Measurements from ENCODE around the gene SHISA4. TPM values are rescaled to one million over a fixed set of nuclear protein-coding genes. Genes with fewer than 3 reads are reported as not detected.

Gene SHISA4
- polyA plus RNA-seq, 3 donors = 1.5 to 3.1 (median 2.3) TPM

DNA sequence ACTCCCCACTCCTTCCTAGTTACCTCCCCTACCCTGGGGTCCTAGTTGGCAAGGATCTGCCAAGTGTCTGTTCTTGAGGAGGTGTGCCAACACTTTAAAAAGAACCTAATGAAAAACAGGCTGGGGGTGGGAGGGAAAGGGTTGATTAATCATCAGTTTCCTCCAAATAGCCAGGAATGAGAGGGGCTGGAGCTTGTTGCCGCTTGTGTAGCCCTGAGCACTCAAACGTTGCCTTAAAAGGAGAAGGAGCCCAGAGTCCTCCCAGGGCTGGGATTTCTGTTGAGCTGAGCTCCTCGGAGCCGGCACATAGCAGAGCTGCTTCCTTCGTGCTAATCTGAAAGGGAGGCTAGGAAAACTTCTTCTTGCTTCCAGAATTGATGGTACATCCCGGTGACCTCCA lies 15.9 kb downstream of the SHISA4 start:
- no peak overlapping the region for H3K27ac Mint-ChIP-seq
- no peak overlapping the region for H3K4me2 ChIP-seq (replicated peaks; ENCODE audit: extremely low read depth, low read length, poor library complexity, severe bottlenecking)
- no peaks in the 10 kb centered on the region for H3K9me3 ChIP-seq (replicated peaks in 1 of 2; ENCODE audit: control insufficient read depth in 1 of 2, insufficient read depth in 1 of 2, low read length in 2 of 2)
- WGBS (ENCODE audit: insufficient coverage) = 91% methylated on average over 5 of the region's 6 CpGs
- no peaks in the 10 kb centered on the region for H3K4me1 ChIP-seq (ENCODE audit: control insufficient read depth in 1 of 2, insufficient read depth in 2 of 2, low read length in 2 of 2)
- H3K79me2 ChIP-seq (ENCODE audit: insufficient read depth, low read length) = no peaks in the 10 kb centered on the region
- no peaks in the 10 kb centered on the region for H4K20me1 ChIP-seq (ENCODE audit: insufficient read depth, low read length)
- H3K27ac ChIP-seq (ENCODE audit: low read depth in 1 of 2, low read length in 2 of 2) = no peak overlapping the region
- H3K4me1 Mint-ChIP-seq = no peaks in the 10 kb centered on the region
- no peak overlapping the region for H3K4me3 ChIP-seq (replicated peaks in 1 of 3; ENCODE audit: low read depth in 2 of 3, low read length in 3 of 3)
- TF ChIP-seq, protein P1, sequence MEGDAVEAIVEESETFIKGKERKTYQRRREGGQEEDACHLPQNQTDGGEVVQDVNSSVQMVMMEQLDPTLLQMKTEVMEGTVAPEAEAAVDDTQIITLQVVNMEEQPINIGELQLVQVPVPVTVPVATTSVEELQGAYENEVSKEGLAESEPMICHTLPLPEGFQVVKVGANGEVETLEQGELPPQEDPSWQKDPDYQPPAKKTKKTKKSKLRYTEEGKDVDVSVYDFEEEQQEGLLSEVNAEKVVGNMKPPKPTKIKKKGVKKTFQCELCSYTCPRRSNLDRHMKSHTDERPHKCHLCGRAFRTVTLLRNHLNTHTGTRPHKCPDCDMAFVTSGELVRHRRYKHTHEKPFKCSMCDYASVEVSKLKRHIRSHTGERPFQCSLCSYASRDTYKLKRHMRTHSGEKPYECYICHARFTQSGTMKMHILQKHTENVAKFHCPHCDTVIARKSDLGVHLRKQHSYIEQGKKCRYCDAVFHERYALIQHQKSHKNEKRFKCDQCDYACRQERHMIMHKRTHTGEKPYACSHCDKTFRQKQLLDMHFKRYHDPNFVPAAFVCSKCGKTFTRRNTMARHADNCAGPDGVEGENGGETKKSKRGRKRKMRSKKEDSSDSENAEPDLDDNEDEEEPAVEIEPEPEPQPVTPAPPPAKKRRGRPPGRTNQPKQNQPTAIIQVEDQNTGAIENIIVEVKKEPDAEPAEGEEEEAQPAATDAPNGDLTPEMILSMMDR (IDR thresholded peaks at IDR 0.05) = no peak
- H2AFZ ChIP-seq (ENCODE audit: insufficient read depth, low read depth, low read length, poor library complexity, severe bottlenecking) = no peak overlapping the region
- H3K27me3 Mint-ChIP-seq (ENCODE audit: low read depth in 3 of 3) = peaks cover 3 to 5% (median 3%) of the 10 kb centered on the region in 3 donors
- no peak overlapping the region for H3K4me3 Mint-ChIP-seq
- H3K36me3 Mint-ChIP-seq = no peaks in the 10 kb centered on the region
- H3K36me3 ChIP-seq (replicated peaks in 1 of 2; ENCODE audit: control insufficient read depth in 1 of 2, insufficient read depth in 2 of 2, low read length in 2 of 2) = no peaks in the 10 kb centered on the region
- DNase-seq = no peak
- H3K27me3 ChIP-seq (ENCODE audit: control insufficient read depth in 2 of 2, insufficient read depth in 2 of 2, low read length in 2 of 2) = no peaks in the 10 kb centered on the region
- intact Hi-C loops (cut with micrococcal nuclease) = no loop called here
- no peaks in the 10 kb centered on the region for H3K9me3 Mint-ChIP-seq
- no peak overlapping the region for H3K9ac ChIP-seq (ENCODE audit: insufficient read depth, low read length, poor library complexity, severe bottlenecking)

DNA sequence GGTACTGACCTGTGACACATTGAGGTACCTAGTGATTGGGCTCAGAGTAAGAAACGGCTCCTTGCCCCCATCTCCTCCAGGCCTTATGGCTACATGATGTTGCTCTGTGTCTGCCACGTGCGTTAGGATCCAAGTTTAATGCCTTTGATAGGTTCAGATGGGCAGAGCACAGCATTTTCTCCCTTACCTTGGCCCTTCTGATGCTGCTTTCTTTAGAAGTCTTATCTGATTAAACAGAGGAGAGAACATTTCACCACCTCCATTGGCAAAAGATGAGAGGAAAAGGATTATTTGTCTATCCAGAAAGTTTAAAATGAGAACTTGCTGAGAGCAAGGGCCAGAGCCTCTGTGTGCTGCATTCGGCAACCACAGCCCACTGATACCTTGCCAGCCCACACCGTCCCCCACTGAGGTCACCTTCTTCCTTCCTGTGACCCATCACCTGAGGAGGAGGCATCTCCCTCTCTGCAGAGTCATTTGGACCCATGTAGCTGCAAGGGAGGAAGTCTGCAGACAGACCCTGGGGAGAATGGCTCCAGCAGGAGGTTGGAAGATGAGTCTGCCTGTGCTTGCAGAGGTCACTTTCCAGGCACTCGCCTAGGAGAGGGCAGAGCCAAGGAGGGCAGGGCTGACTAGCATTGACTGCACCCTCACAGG lies 16.7 kb downstream of the SHISA4 start:
- no peaks in the 10 kb centered on the region for H3K4me1 Mint-ChIP-seq
- Histone ChIP-seq H2AFZ (ENCODE audit: insufficient read depth, low read depth, low read length, poor library complexity, severe bottlenecking) (no peak overlapping the region), H3K27ac (ENCODE audit: low read depth in 1 of 2, low read length in 2 of 2) (no peak overlapping the region), H3K9me3 (replicated peaks in 1 of 2; ENCODE audit: control insufficient read depth in 1 of 2, insufficient read depth in 1 of 2, low read length in 2 of 2) (no peaks in the 10 kb centered on the region), H3K4me2 (replicated peaks; ENCODE audit: extremely low read depth, low read length, poor library complexity, severe bottlenecking) (no peak overlapping the region), H3K9ac (ENCODE audit: insufficient read depth, low read length, poor library complexity, severe bottlenecking) (no peak overlapping the region), H3K4me3 (replicated peaks in 1 of 3; ENCODE audit: low read depth in 2 of 3, low read length in 3 of 3) (no peak overlapping the region), H3K27me3 (ENCODE audit: control insufficient read depth in 2 of 2, insufficient read depth in 2 of 2, low read length in 2 of 2) (no peaks in the 10 kb centered on the region), H3K36me3 (replicated peaks in 1 of 2; ENCODE audit: control insufficient read depth in 1 of 2, insufficient read depth in 2 of 2, low read length in 2 of 2) (no peaks in the 10 kb centered on the region), H3K79me2 (ENCODE audit: insufficient read depth, low read length) (no peaks in the 10 kb centered on the region), H3K4me1 (ENCODE audit: control insufficient read depth in 1 of 2, insufficient read depth in 2 of 2, low read length in 2 of 2) (no peaks in the 10 kb centered on the region), H4K20me1 (ENCODE audit: insufficient read depth, low read length) (no peaks in the 10 kb centered on the region)
- intact Hi-C loops (cut with micrococcal nuclease) = no loop called here
- H3K9me3 Mint-ChIP-seq = no peaks in the 10 kb centered on the region
- WGBS (ENCODE audit: insufficient coverage) = 78% methylated on average over 4 of the region's 6 CpGs
- TF ChIP-seq, protein P1 (IDR thresholded peaks at IDR 0.05) = no peak
- H3K27ac Mint-ChIP-seq = no peak overlapping the region
- H3K4me3 Mint-ChIP-seq = no peak overlapping the region
- no peak for DNase-seq
- no peaks in the 10 kb centered on the region for H3K36me3 Mint-ChIP-seq
- H3K27me3 Mint-ChIP-seq (ENCODE audit: low read depth in 3 of 3) = peaks cover 3 to 6% (median 5%) of the 10 kb centered on the region in 3 donors
